ENCODE measurements around the gene NCOA6.

DNA sequence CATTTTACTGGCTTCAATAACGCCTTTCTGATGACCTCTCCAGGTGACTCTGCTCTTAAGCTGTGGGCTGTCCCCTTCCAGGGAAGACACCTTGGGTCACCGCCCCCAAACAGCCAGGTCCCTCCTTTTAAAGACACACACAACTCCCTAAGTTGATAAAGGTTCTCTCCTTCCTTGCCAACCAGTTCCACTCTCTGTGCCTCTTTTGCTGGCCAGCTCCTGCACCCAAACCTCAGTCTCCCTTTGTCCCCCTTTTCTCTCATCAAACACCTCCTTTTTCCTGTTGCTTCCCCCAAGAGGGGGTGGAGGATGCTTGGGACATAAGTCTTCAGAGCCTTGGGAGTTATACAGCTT, 1.0 kb downstream of the NCOA6 start:
- TF ChIP-seq CTCF (IDR thresholded peaks at IDR 0.05) (no peak), POLR2A (IDR thresholded peaks at IDR 0.05) (no peak)

Measured in uterus (tissue), 2 donors.